Measurements from ENCODE around the gene MAPKAPK3.

The MAPKAPK3 gene

DNA sequence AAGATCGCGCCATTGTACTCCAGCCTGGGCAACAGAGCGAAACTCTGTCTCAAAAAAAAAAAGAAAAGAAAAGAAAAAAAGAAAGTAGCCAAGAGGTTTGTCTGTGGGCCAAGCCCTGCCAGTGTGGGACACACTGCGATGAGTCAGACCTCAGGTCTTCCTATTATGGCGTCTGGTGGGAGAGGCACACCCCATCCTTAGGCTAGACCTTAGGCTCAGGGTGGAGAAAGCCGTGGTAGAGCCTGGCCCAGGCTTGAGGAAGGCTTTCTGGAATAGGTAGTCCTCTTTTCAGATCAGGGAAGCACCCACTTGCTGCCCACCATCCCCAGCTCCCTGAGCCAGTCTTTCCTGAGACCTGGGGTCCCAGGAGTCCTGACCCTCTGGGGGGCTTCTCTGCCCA is 41.6 kb upstream of the MAPKAPK3 start:
- Mint-ChIP-seq H3K27ac (no peak overlapping the region), H3K4me1 (peaks cover 5% of the 10 kb centered on the region), H3K36me3 (ENCODE audit: low read depth) (no peaks in the 10 kb centered on the region), H3K27me3 (ENCODE audit: low read depth) (no peaks in the 10 kb centered on the region), H3K9me3 (no peaks in the 10 kb centered on the region), H3K4me3 (no peak overlapping the region)
- TF ChIP-seq, protein P1, sequence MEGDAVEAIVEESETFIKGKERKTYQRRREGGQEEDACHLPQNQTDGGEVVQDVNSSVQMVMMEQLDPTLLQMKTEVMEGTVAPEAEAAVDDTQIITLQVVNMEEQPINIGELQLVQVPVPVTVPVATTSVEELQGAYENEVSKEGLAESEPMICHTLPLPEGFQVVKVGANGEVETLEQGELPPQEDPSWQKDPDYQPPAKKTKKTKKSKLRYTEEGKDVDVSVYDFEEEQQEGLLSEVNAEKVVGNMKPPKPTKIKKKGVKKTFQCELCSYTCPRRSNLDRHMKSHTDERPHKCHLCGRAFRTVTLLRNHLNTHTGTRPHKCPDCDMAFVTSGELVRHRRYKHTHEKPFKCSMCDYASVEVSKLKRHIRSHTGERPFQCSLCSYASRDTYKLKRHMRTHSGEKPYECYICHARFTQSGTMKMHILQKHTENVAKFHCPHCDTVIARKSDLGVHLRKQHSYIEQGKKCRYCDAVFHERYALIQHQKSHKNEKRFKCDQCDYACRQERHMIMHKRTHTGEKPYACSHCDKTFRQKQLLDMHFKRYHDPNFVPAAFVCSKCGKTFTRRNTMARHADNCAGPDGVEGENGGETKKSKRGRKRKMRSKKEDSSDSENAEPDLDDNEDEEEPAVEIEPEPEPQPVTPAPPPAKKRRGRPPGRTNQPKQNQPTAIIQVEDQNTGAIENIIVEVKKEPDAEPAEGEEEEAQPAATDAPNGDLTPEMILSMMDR (IDR thresholded peaks at IDR 0.05; ENCODE audit: unreplicated experiment in 3 of 3): no peak

DNA sequence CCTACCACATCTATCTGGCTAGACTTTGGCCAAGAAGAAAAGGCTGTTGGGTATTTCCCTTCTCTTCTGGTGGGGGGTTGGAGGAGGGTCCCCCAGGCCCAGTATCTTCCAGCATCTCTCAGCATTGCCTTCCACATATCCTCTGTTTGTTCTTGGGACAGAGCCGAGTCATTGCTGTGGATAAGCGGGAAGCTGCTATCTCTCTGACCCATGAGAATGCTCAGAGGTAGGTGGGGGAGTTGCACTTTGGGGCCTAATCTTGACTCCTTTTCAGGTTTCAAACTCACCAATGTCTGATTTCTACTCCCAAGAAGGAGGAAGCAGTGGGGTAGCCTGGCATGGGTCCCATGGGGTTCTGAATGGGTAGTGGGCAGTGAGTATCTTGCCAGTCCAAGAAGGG is 39.6 kb upstream of the MAPKAPK3 start:
- no peaks in the 10 kb centered on the region for H3K9me3 Mint-ChIP-seq
- H3K36me3 Mint-ChIP-seq (ENCODE audit: low read depth): no peaks in the 10 kb centered on the region
- no peaks in the 10 kb centered on the region for H3K4me1 Mint-ChIP-seq
- no peaks in the 10 kb centered on the region for H3K27me3 Mint-ChIP-seq (ENCODE audit: low read depth)
- TF ChIP-seq, protein P1 (IDR thresholded peaks at IDR 0.05; ENCODE audit: unreplicated experiment in 3 of 3): no peak
- H3K4me3 Mint-ChIP-seq: no peak overlapping the region
- H3K27ac Mint-ChIP-seq: no peak overlapping the region

DNA sequence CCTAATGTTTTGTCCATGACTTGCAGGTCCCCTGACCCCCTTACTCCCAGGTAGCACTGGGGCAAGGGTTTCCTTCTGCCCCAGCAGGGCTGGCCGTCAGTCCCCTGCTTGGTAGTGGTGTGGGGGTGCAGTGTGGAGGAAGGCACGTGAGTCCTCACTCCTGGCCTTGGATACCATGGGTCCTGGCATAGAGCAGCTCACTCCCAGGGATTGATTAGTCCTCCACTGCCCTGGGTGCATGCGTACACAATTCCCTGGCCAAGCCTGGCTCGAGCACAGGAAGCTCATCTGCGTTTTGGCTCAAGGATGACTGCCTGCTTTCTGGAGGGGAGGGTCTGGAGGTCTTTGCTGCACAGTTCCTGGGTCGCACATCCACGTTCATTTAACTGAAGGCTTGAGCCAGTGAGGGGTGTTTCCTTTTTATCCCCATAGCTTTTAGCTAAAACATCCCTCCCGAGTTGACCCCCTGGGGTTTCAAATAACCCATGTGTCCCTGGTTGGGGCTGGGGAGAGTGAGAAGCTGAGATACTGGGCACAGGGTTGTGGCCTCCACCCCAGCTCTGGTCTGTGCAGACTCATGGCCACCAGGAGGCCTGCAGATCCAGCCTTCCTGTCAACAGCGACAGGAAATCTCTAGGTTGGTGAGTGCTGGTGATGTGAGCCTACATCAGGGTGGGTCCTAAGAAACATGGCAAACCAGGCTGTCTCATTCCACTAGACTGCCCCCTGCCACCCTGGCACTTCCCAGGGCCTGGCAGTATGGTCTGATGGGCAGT is 36.1 kb upstream of the MAPKAPK3 start:
- Mint-ChIP-seq H3K9me3 (no peaks in the 10 kb centered on the region), H3K27me3 (ENCODE audit: low read depth) (no peaks in the 10 kb centered on the region), H3K27ac (no peak overlapping the region), H3K4me1 (no peaks in the 10 kb centered on the region), H3K36me3 (ENCODE audit: low read depth) (peaks cover 4% of the 10 kb centered on the region), H3K4me3 (no peak overlapping the region)
- TF ChIP-seq, protein P1 (IDR thresholded peaks at IDR 0.05; ENCODE audit: unreplicated experiment in 3 of 3): no peak

DNA sequence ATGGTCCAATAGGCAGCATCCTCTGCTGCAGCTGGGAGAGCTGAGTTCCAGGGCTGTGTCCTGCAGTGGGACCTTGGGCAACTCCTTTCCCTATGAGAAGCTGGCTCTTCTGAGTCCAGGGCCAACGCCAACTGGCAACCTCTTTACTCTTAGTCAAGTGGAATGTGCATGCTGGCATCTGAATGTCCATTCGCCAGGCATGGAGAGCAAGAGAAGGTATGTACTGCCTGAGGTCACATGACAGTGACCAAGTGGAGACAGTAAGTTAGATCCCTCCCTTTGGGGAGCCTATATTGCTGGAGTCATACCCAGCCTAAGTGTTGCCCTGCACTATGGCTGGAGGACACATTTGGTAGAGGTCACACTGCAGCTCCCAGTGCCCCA is 35.5 kb upstream of the MAPKAPK3 start:
- peaks cover 4% of the 10 kb centered on the region for H3K36me3 Mint-ChIP-seq (ENCODE audit: low read depth)
- no peaks in the 10 kb centered on the region for H3K9me3 Mint-ChIP-seq
- no peaks in the 10 kb centered on the region for H3K4me1 Mint-ChIP-seq
- no peaks in the 10 kb centered on the region for H3K27me3 Mint-ChIP-seq (ENCODE audit: low read depth)
- H3K4me3 Mint-ChIP-seq: no peak overlapping the region
- TF ChIP-seq, protein P1 (IDR thresholded peaks at IDR 0.05; ENCODE audit: unreplicated experiment in 3 of 3): no peak
- no peak overlapping the region for H3K27ac Mint-ChIP-seq

DNA sequence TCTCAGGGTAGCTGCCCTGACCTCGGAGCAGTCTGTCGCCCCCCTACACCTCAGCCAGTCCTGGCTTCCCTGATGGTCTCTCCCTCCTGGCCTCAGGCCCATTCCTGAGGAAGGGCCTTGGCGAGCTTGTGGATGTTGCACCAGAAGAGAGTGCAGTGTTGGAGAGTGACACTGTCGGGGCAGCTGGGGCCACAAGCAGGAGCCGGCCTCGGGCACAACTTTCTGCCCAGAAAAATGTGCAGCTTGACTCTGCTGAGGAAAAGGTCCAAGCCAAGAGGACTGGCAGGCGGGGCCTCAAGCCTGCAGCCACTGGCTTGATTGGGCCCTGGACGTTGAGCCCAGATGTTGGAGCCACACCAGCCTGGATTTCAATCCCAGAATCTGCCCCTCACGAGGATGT is 34.9 kb upstream of the MAPKAPK3 start:
- Mint-ChIP-seq H3K27ac (no peak overlapping the region), H3K4me3 (no peak overlapping the region), H3K36me3 (ENCODE audit: low read depth) (peaks cover 4% of the 10 kb centered on the region), H3K9me3 (no peaks in the 10 kb centered on the region), H3K4me1 (no peaks in the 10 kb centered on the region), H3K27me3 (ENCODE audit: low read depth) (no peaks in the 10 kb centered on the region)
- TF ChIP-seq, protein P1 (IDR thresholded peaks at IDR 0.05; ENCODE audit: unreplicated experiment in 3 of 3): no peak

DNA sequence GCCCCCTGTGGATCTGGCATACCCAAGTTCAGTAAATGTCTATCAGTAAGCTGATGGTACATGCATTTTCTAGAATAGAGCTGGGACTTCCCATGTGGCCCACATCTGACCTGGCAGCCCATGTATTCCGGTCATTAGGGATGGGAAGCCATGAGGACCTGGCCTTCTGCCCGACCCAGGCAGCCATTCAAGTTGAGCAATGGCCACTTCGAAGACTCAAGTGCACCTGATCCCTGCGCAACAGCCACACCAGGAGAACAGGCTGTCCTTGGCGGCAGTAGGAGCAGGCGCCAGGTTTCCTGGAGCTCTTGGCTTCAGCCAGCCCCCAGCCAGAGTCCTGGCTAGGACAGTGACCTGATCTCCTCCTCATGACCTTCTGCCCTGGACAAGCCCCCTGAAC is 33.1 kb upstream of the MAPKAPK3 start:
- Mint-ChIP-seq H3K9me3 (no peaks in the 10 kb centered on the region), H3K27ac (no peak overlapping the region), H3K4me1 (no peaks in the 10 kb centered on the region), H3K4me3 (no peak overlapping the region), H3K27me3 (ENCODE audit: low read depth) (no peaks in the 10 kb centered on the region), H3K36me3 (ENCODE audit: low read depth) (peaks cover 4% of the 10 kb centered on the region)
- TF ChIP-seq, protein P1 (IDR thresholded peaks at IDR 0.05; ENCODE audit: unreplicated experiment in 3 of 3): no peak
